GM12878 (cell line): ENCODE measurements around the gene GH2. TPM values are rescaled to one million over a fixed set of nuclear protein-coding genes. Genes with fewer than 3 reads are reported as not detected.
A peak's percentile ranks its signal among the peaks of the same experiment; 100 is the strongest.

Source experiments
- ATAC-seq: fragments of 200-7000 bp; cut with Tn5 transposase; 3 replicates; pipeline ENCODE4 v1.9.1; 2020; ENCODE audit warnings: mild to moderate bottlenecking, moderate library complexity
- BruUV-seq: library from RNA; stranded (reverse); fragments of 400-500 nt; replicated peaks from 2 replicates; lab custom pipeline; 2021; lab: Mats Ljungman, UMichigan
- CTCF ChIA-PET: fragments of 300-600 bp; sonication (Branson Sonifier 250); formaldehyde crosslinking; extraction: SDS; loops from one replicate; lab custom pipeline; 2021; ENCODE audit warnings: inconsistent platforms; lab: Yijun Ruan, JAX
- POLR2A ChIA-PET: fragments of 350-600 bp; formaldehyde crosslinking; extraction: SDS; loops from one replicate; lab custom pipeline; 2021; ENCODE audit warnings: inconsistent platforms; lab: Charles Lee
- RAD21 ChIA-PET: fragments of 300-600 bp; sonication (Branson Sonifier 250); formaldehyde crosslinking; loops from one replicate; lab custom pipeline; 2023; ENCODE audit warnings: antibody characterized with exemption; ENCODE audit not compliant: unreplicated experiment; lab: Charles Lee
- SMC1A ChIA-PET: fragments of 300-600 bp; sonication (Branson Sonifier 250); formaldehyde crosslinking; loops from one replicate; lab custom pipeline; 2023; ENCODE audit not compliant: unreplicated experiment, uncharacterized antibody; lab: Charles Lee
- DNase-seq: peaks from one replicate; pipeline ENCODE4 v3.0.0-alpha.2; 2011; ENCODE audit warnings: low read depth, low spot score
- FAIRE-seq: peaks from 3 replicates; lab custom pipeline; 2011; peaks lifted over from hg19 to GRCh38; lab: Jason Lieb, UNC
- H2AFZ ChIP-seq: 2 replicates; pipeline ENCODE4 v1.6.0; 2011; ENCODE audit warnings: low read depth, low read length, control low read depth; ENCODE audit not compliant: control insufficient read depth
- H3K27ac ChIP-seq: 2 replicates; pipeline ENCODE4 v1.5.1; 2011; ENCODE audit warnings: control low read depth; ENCODE audit not compliant: control insufficient read depth, insufficient read depth
- H3K27me3 ChIP-seq, 2 experiments: replicated peaks in 1 of 2; 2 replicates each; pipeline versions ENCODE4 v1.6.0 to v1.6.1; 2011; ENCODE audit warnings: low read length in 1 of 2; ENCODE audit not compliant: control insufficient read depth in 2 of 2, insufficient read depth in 2 of 2
- H3K36me3 ChIP-seq, 2 experiments: 2 replicates each; pipeline ENCODE4 v1.5.1; 2011; ENCODE audit warnings: low read length in 1 of 2; ENCODE audit not compliant: control insufficient read depth in 2 of 2, insufficient read depth in 2 of 2
- H3K4me1 ChIP-seq: 2 replicates; pipeline ENCODE4 v1.6.1; 2011; ENCODE audit warnings: mild to moderate bottlenecking, low read length, moderate library complexity, mixed read lengths; ENCODE audit not compliant: control insufficient read depth, insufficient read depth
- H3K4me2 ChIP-seq: 2 replicates; pipeline ENCODE4 v1.6.0; 2011; ENCODE audit warnings: control low read depth; ENCODE audit not compliant: control insufficient read depth, insufficient read depth
- H3K4me3 ChIP-seq: fragments of 200-600 bp; sonication (generic); 2 replicates; pipeline ENCODE4 v1.5.1; 2016
- H3K79me2 ChIP-seq: 2 replicates; pipeline ENCODE4 v1.6.0; 2011; ENCODE audit warnings: low read length; ENCODE audit not compliant: control insufficient read depth, insufficient read depth
- H3K9ac ChIP-seq: 2 replicates; pipeline ENCODE4 v1.8.0; 2011; ENCODE audit warnings: low read length, control low read depth, mixed read lengths; ENCODE audit not compliant: control insufficient read depth, insufficient read depth
- H3K9me3 ChIP-seq: replicated peaks from 3 replicates; pipeline ENCODE4 v1.5.1; 2011; ENCODE audit warnings: mild to moderate bottlenecking, low read length; ENCODE audit not compliant: control insufficient read depth, insufficient read depth
- H4K20me1 ChIP-seq: 2 replicates; pipeline ENCODE4 v1.6.0; 2011; ENCODE audit not compliant: control insufficient read depth, insufficient read depth
- CEBPB ChIP-seq, 2 experiments: fragments of 150-350 bp in 1 of 2; IDR thresholded peaks; 2 replicates each; pipeline ENCODE4 v1.6.1; 2012 to 2014; ENCODE audit warnings: low read depth in 2 of 2, low read length in 2 of 2, borderline replicate concordance in 1 of 2, inconsistent platforms in 1 of 2
- E4F1 ChIP-seq: fragments of 450-650 bp; IDR thresholded peaks from 2 replicates; pipeline ENCODE4 v1.6.1; 2018; ENCODE audit warnings: borderline replicate concordance, mild to moderate bottlenecking; ENCODE audit not compliant: partially characterized antibody
- EGR1 ChIP-seq, 2 experiments: IDR thresholded peaks; 1 replicate in 1 of 2; 2 replicates in 1 of 2; pipeline ENCODE4 v1.6.1; 2011 to 2012; ENCODE audit warnings: low read depth in 2 of 2, low read length in 2 of 2, borderline replicate concordance in 1 of 2, mild to moderate bottlenecking in 1 of 2, moderate library complexity in 1 of 2
- NKRF ChIP-seq: fragments of 450-650 bp; conservative IDR thresholded peaks from 2 replicates; pipeline ENCODE4 v1.6.1; 2017; ENCODE audit warnings: mild to moderate bottlenecking, moderate library complexity
- POLR2A ChIP-seq: IDR thresholded peaks from 2 replicates; pipeline ENCODE4 v1.6.1; 2011; ENCODE audit warnings: low read depth, mild to moderate bottlenecking, low read length
- SMC3 ChIP-seq: IDR thresholded peaks from 2 replicates; pipeline ENCODE4 v1.6.1; 2011; ENCODE audit warnings: low read length, improper control_type of control experiment, borderline replicate concordance
- WGBS: methylation state at CpG from one replicate; pipeline ENCODE4 v1.1.6; 2016; ENCODE audit warnings: low lambda C conversion rate; ENCODE audit not compliant: insufficient replicate concordance, insufficient coverage; ENCODE audit errors: missing lambda C conversion rate; 5-methylcytosine and 5-hydroxymethylcytosine counted together
- in situ Hi-C: fragments of 300-500 bp; cut with MboI; formaldehyde crosslinking; loops from 9 replicates; pipeline ENCODE4 v1.14.3; 2018; ENCODE audit warnings: mixed read lengths
- intact Hi-C: fragments of 100-400 bp; cut with micrococcal nuclease; formaldehyde crosslinking; loops from one replicate; pipeline ENCODE4 v1.14.2; 2022; ENCODE audit not compliant: unreplicated experiment
- polyA plus RNA-seq, 11 experiments: library from polyadenylated mRNA; depleted of rRNA in 4 of 11; unstranded in 6 of 11; stranded (reverse) in 5 of 11; fragments of >200 nt; fragmentation: Nextera tagmentation in 4 of 11; fragmentation: Illumina TruSeq in 1 of 11; extraction: Ambion mirVana in 4 of 11; extraction: Trizol in 1 of 11; gene quantifications; 1 replicate in 1 of 11; 2 replicates in 10 of 11; pipeline versions ENCODE4 v1.2.1 to v1.2.3, GENCODE V29; 2011 to 2016; ENCODE audit warnings: inconsistent platforms in 2 of 11, missing spikeins in 2 of 11, low read depth in 1 of 11
- total RNA-seq, 4 experiments: library from RNA; depleted of rRNA in 3 of 4; stranded (reverse); fragments of >200 nt in 3 of 4; fragmentation: Illumina TruSeq in 1 of 4; extraction: Trizol in 1 of 4; gene quantifications; 2 replicates each; pipeline versions ENCODE4 v1.2.1 to v1.2.3, GENCODE V29; 2013 to 2021

GH2 gene
- total and polyA plus RNA-seq, 10 of the 15 experiments (the other 5 are each of a cell fraction or from before 2014, with no cell fraction given), result not detected

- H4K20me1 ChIP-seq, result no peaks in the 10 kb centered on the region
- H3K4me2 ChIP-seq, result peak overlapping the region; percentile 98
- peak overlapping the region; percentile 86 for H3K9ac ChIP-seq
- peak overlapping the region; percentile 98 for H3K4me3 ChIP-seq
- FAIRE-seq (no peak), DNase-seq (no peak), ATAC-seq (no peak)
- peaks cover 53% of the 10 kb centered on the region for H3K4me1 ChIP-seq
- H3K79me2 ChIP-seq, result peaks cover 32% of the 10 kb centered on the region
- H3K9me3 ChIP-seq, result no peaks in the 10 kb centered on the region
- in situ Hi-C loops, result no loop called here
- ChIA-PET POLR2A (interaction anchor here (0.5 to 5.9 kb wide), 8 partner anchors 8 to 240 kb away, joined by 3 to 68 read pairs (median 6); partner anchors contain the start of gene ICAM2), SMC1A (interaction anchor here (1.4 to 9.0 kb wide), 5 partner anchors 9 to 204 kb away, joined by 4 to 111 read pairs (median 6); partner anchors contain the start of genes GH1 and ICAM2), CTCF (interaction anchor here (0.5 to 8.7 kb wide), 9 partner anchors 10 to 375 kb away, joined by 3 to 153 read pairs (median 4); partner anchors contain the start of gene GH1), RAD21 (interaction anchor here (0.8 to 9.0 kb wide), 8 partner anchors 10 to 203 kb away, joined by 3 to 130 read pairs (median 5); partner anchors contain the start of gene ICAM2)
- TF ChIP-seq POLR2A (0 out of 2 replicates have a peak, but pooled peaks have one; percentile 5), EGR1 (IDR thresholded peaks at IDR 0.05; ENCODE audit: borderline replicate concordance in 1 of 2, low read depth in 2 of 2, low read length in 2 of 2) (no peak), CEBPB (IDR thresholded peaks at IDR 0.05; ENCODE audit: borderline replicate concordance in 1 of 2, low read depth in 2 of 2, low read length in 2 of 2) (no peak), NKRF (0 out of 2 replicates have a peak, but pooled peaks have one; percentile 19), E4F1 (no peak), SMC3 (no peak)
- intact Hi-C loops, result no loop called here
- no peaks in the 10 kb centered on the region for H3K27me3 ChIP-seq
- no TSS peak for BruUV-seq
- peaks cover 7 to 11% of the 10 kb centered on the region in 2 experiments; a peak in 2 of 4 replicates for H3K36me3 ChIP-seq
- WGBS, result 75% methylated on average over 24 of the region's 24 CpGs
- peak overlapping the region; percentile 13; the same call in 1 of the 2 replicates for H3K27ac ChIP-seq
- no peak overlapping the region for H2AFZ ChIP-seq
Observed at GRCh38 chr17:63929860-63930766, 48.4 kb upstream of the GH2 start.
